Measurements from ENCODE around the gene MARCKS. TPM values are rescaled to one million over a fixed set of nuclear protein-coding genes. Genes with fewer than 3 reads are reported as not detected.

Gene MARCKS
- total and polyA plus RNA-seq, 2 donors (not counting 3 experiments of a cell fraction or from before 2014, with no cell fraction given), result 59.5 to 315 TPM

DNA sequence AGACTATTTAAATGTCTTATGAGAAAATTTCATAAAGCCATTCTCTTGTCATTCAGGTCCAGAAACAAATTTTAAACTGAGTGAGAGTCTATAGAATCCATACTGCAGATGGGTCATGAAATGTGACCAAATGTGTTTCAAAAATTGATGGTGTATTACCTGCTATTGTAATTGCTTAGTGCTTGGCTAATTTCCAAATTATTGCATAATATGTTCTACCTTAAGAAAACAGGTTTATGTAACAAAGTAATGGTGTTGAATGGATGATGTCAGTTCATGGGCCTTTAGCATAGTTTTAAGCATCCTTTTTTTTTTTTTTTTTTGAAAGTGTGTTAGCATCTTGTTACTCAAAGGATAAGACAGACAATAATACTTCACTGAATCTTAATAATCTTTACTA lies 5.0 kb downstream of the MARCKS start:
- Histone ChIP-seq H3K9me3 (replicated peaks; ENCODE audit: control insufficient read depth, insufficient read depth, low read length) (no peaks in the 10 kb centered on the region), H2AFZ (ENCODE audit: low read depth, low read length) (no peak overlapping the region), H3K9me1 (replicated peaks; ENCODE audit: control insufficient read depth, extremely low read depth, insufficient read depth, low read length) (no peaks in the 10 kb centered on the region), H3K4me2 (ENCODE audit: insufficient read depth, low read length) (peak overlapping the region; percentile 25), H3K79me2 (ENCODE audit: control insufficient read depth, insufficient read depth, low read length) (peaks cover 58% of the 10 kb centered on the region), H3K4me3 (replicated peaks in 1 of 3; ENCODE audit: insufficient read depth in 1 of 3, low read depth in 1 of 3, low read length in 3 of 3) (no peak overlapping the region), H3K9ac (replicated peaks; ENCODE audit: extremely low read depth, insufficient read depth, low read length) (no peak overlapping the region), H3K36me3 (ENCODE audit: control insufficient read depth in 2 of 2, extremely low read depth in 1 of 2, insufficient read depth in 2 of 2, low read length in 2 of 2) (peaks cover 0 to 7% of the 10 kb centered on the region in 2 experiments), H3K4me1 (ENCODE audit: control insufficient read depth, extremely low read depth, insufficient read depth, low read length) (peaks cover 9% of the 10 kb centered on the region), H3K27ac (ENCODE audit: insufficient read depth, low read depth, low read length) (no peak overlapping the region), H3K27me3 (ENCODE audit: control insufficient read depth in 2 of 2, insufficient read depth in 2 of 2, low read length in 2 of 2) (no peaks in the 10 kb centered on the region), H4K20me1 (replicated peaks; ENCODE audit: control insufficient read depth, extremely low read depth, insufficient read depth, low read length) (peaks cover 8% of the 10 kb centered on the region)
- FAIRE-seq, result no peak
- dilution Hi-C loops (cut with MboI; ENCODE audit: extremely low pct_ligation_motif_present, low sequenced_read_pairs), result no loop called here
- ChIA-PET CTCF (interaction anchor here (0.7 to 4.7 kb wide), 2 partner anchors 17 to 46 kb away, joined by 3 to 58 read pairs; no protein-coding TSS in a partner anchor), POLR2A (no interaction called here)
- DNase-seq (ENCODE audit: low read depth, low spot score), result no peak
- BruUV-seq (replicated peaks), result no TSS peak
- intact Hi-C loops (cut with micrococcal nuclease), result no loop called here
- TF ChIP-seq, protein P1, sequence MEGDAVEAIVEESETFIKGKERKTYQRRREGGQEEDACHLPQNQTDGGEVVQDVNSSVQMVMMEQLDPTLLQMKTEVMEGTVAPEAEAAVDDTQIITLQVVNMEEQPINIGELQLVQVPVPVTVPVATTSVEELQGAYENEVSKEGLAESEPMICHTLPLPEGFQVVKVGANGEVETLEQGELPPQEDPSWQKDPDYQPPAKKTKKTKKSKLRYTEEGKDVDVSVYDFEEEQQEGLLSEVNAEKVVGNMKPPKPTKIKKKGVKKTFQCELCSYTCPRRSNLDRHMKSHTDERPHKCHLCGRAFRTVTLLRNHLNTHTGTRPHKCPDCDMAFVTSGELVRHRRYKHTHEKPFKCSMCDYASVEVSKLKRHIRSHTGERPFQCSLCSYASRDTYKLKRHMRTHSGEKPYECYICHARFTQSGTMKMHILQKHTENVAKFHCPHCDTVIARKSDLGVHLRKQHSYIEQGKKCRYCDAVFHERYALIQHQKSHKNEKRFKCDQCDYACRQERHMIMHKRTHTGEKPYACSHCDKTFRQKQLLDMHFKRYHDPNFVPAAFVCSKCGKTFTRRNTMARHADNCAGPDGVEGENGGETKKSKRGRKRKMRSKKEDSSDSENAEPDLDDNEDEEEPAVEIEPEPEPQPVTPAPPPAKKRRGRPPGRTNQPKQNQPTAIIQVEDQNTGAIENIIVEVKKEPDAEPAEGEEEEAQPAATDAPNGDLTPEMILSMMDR (IDR thresholded peaks at IDR 0.05; ENCODE audit: extremely low read depth in 1 of 2, insufficient read depth in 1 of 2, low read depth in 1 of 2, low read length in 2 of 2), result no peak
- TF ChIP-seq JUN (IDR thresholded peaks at IDR 0.05; ENCODE audit: borderline replicate concordance, insufficient read depth, insufficient read length, low read depth) (no peak), MYC (IDR thresholded peaks at IDR 0.05; ENCODE audit: low read depth, low read length) (no peak), FOS (IDR thresholded peaks at IDR 0.05; ENCODE audit: borderline replicate concordance, insufficient read depth, low read length) (no peak), POLR2AphosphoS5 (IDR thresholded peaks at IDR 0.05; ENCODE audit: insufficient read depth, low read depth, low read length) (no peak), POLR2A (IDR thresholded peaks at IDR 0.05; ENCODE audit: low read depth, low read length) (no peak), EZH2 (IDR thresholded peaks at IDR 0.05; ENCODE audit: borderline replicate concordance, low read depth, low read length, severe bottlenecking) (no peak)
- TF ChIP-seq, protein P2, sequence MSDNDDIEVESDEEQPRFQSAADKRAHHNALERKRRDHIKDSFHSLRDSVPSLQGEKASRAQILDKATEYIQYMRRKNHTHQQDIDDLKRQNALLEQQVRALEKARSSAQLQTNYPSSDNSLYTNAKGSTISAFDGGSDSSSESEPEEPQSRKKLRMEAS (IDR thresholded peaks at IDR 0.05; ENCODE audit: insufficient read depth, insufficient read length), result no peak

Measured in endothelial cell of umbilical vein (primary cell).